Raji (cell line): Measurements from ENCODE around the gene SYCP2.

Source experiments
- POLR2A ChIP-seq: IDR thresholded peaks from 2 replicates; pipeline ENCODE4 v1.6.1; 2011; ENCODE audit warnings: low read depth, low read length, control low read depth; ENCODE audit not compliant: insufficient read depth

SYCP2 gene

GRCh38 chr20:59835448-59836395 is 97.7 kb downstream of the SYCP2 start:
- no peak for TF ChIP-seq POLR2A

GRCh38 chr20:59835057-59835447 is 98.4 kb downstream of the SYCP2 start:
- no peak for TF ChIP-seq POLR2A

- no peak for TF ChIP-seq POLR2A
Measured at GRCh38 chr20:59832406-59833363, 100.8 kb downstream of the SYCP2 start.

GRCh38 chr20:59831916-59832270 is 101.5 kb downstream of the SYCP2 start:
- no peak for TF ChIP-seq POLR2A

GRCh38 chr20:59831024-59831915 is 102.2 kb downstream of the SYCP2 start:
- TF ChIP-seq POLR2A, result no peak

- TF ChIP-seq POLR2A, result no peak
Measured at GRCh38 chr20:59830665-59831023, 102.8 kb downstream of the SYCP2 start.

GRCh38 chr20:59829786-59830664 is 103.4 kb downstream of the SYCP2 start:
- no peak for TF ChIP-seq POLR2A

- no peak for TF ChIP-seq POLR2A
Measured at GRCh38 chr20:59829054-59829785, 104.2 kb downstream of the SYCP2 start.

GRCh38 chr20:59828125-59829053 is 105.0 kb downstream of the SYCP2 start:
- TF ChIP-seq POLR2A, result no peak

GRCh38 chr20:59827138-59828056 is 106.0 kb downstream of the SYCP2 start:
- TF ChIP-seq POLR2A, result no peak
